Upper lobe of left lung (tissue), 4 donors: Measurements from ENCODE around the gene TLR9.

Experiments
- EP300 ChIP-seq, 4 donors: sonication (generic); formaldehyde crosslinking; IDR thresholded peaks; one replicate each; pipeline ENCODE4 v1.5.1; 2017; ENCODE audit warnings: antibody characterized with exemption in 4 of 4, control low read depth in 2 of 4
- POLR2A ChIP-seq, 4 donors: fragments of 450-650 bp; IDR thresholded peaks; one replicate each; pipeline ENCODE4 v1.5.1; 2016 to 2017; ENCODE audit warnings: antibody characterized with exemption in 4 of 4, mild to moderate bottlenecking in 2 of 4
- TF ChIP-seq, protein P1 (sequence below), 6 experiments: fragments of 450-650 bp in 4 of 6; fragments of 200-600 bp in 2 of 6; sonication (generic) in 2 of 6; IDR thresholded peaks; one replicate each; pipeline ENCODE4 v1.5.1; 2016 to 2019; ENCODE audit warnings: antibody characterized with exemption in 6 of 6

DNA sequence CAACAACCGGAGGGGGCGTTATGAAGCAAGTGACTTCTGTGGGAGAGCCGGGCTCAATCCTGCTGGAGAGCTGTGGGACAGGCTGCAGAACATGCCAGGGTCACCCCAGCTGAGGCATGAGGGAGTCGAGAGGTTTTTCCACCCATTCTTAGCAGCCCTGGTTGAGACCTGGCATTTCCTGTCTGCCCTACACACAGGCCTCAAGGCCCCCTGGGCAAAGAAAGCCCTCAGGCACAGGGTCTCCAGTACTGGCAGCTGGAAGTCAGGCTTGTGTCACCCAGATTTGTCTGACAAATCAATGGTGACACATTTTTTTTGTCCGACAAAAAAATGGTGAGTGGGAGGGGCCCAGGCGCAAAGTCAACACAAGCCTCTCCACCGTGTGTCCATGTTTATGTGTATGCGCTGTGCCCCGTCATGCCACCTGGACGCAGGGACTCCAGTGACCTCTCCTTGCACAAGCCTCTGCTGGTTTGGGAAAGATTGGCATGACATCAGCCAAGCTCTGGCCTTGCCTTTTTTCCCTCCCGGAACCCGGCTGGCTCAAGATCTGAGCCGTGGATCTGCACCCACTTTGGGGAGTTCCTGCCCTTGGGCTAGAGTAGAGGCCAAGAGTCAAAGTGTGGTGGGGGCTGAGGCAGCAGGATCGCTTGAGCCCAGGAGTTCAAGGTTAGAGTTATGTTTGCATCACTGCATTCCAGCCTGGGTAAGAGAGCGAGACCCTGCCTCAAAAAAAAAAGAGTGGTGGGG is 48.3 kb downstream of the TLR9 start:
- TF ChIP-seq, protein P1, sequence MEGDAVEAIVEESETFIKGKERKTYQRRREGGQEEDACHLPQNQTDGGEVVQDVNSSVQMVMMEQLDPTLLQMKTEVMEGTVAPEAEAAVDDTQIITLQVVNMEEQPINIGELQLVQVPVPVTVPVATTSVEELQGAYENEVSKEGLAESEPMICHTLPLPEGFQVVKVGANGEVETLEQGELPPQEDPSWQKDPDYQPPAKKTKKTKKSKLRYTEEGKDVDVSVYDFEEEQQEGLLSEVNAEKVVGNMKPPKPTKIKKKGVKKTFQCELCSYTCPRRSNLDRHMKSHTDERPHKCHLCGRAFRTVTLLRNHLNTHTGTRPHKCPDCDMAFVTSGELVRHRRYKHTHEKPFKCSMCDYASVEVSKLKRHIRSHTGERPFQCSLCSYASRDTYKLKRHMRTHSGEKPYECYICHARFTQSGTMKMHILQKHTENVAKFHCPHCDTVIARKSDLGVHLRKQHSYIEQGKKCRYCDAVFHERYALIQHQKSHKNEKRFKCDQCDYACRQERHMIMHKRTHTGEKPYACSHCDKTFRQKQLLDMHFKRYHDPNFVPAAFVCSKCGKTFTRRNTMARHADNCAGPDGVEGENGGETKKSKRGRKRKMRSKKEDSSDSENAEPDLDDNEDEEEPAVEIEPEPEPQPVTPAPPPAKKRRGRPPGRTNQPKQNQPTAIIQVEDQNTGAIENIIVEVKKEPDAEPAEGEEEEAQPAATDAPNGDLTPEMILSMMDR (IDR thresholded peaks at IDR 0.05), result peak in 1 of 6 experiments; percentile 11
- TF ChIP-seq POLR2A (IDR thresholded peaks at IDR 0.05) (no peak), EP300 (IDR thresholded peaks at IDR 0.05) (no peak)
